ENCODE data around the gene ZNF595.
"Not testable (repeated sequence)": the region's sequence is repeated elsewhere in the genome, so short reads cannot be mapped to it uniquely, and the experiment has no call there.

Gene ZNF595

GRCh38 chr4:52804-53479, at the start of gene ZNF595:
TSS of gene ZNF595 (plus strand) at chr4:53321. CDS start at chr4:53489, 168 bp downstream.
- not testable (repeated sequence) for H3K4me1 Mint-ChIP-seq; H3K4me3 Mint-ChIP-seq; H3K27ac Mint-ChIP-seq (ENCODE audit: low read depth); H3K36me3 Mint-ChIP-seq (ENCODE audit: insufficient read depth); H3K9me3 Mint-ChIP-seq; DNase-seq (ENCODE audit: low spot score in 2 of 2); H3K27me3 Mint-ChIP-seq
- peak; percentile 88 for ATAC-seq (replicated peaks; ENCODE audit: extremely low read depth, poor library complexity, severe bottlenecking)

- ATAC-seq (replicated peaks; ENCODE audit: extremely low read depth, poor library complexity, severe bottlenecking); H3K4me1 Mint-ChIP-seq; H3K27ac Mint-ChIP-seq (ENCODE audit: low read depth); H3K27me3 Mint-ChIP-seq; H3K36me3 Mint-ChIP-seq (ENCODE audit: insufficient read depth); H3K4me3 Mint-ChIP-seq; H3K9me3 Mint-ChIP-seq; DNase-seq (ENCODE audit: low spot score in 2 of 2): not testable (repeated sequence)
Measured at GRCh38 chr4:9937-10870, 42.9 kb upstream of the ZNF595 start.

- not testable (repeated sequence) for H3K27ac Mint-ChIP-seq (ENCODE audit: low read depth); ATAC-seq (replicated peaks; ENCODE audit: extremely low read depth, poor library complexity, severe bottlenecking); H3K36me3 Mint-ChIP-seq (ENCODE audit: insufficient read depth); H3K4me3 Mint-ChIP-seq; H3K9me3 Mint-ChIP-seq; DNase-seq (ENCODE audit: low spot score in 2 of 2); H3K27me3 Mint-ChIP-seq; H3K4me1 Mint-ChIP-seq
Measured at GRCh38 chr4:11095-11815, 41.9 kb upstream of the ZNF595 start.

- H3K9me3 Mint-ChIP-seq, result not testable (repeated sequence)
Measured at GRCh38 chr4:11816-12417, 41.2 kb upstream of the ZNF595 start.

GRCh38 chr4:18128-18527, 35.0 kb upstream of the ZNF595 start:
- H3K9me3 Mint-ChIP-seq; DNase-seq (ENCODE audit: low spot score in 2 of 2); H3K4me1 Mint-ChIP-seq; ATAC-seq (replicated peaks; ENCODE audit: extremely low read depth, poor library complexity, severe bottlenecking); H3K27ac Mint-ChIP-seq (ENCODE audit: low read depth); H3K27me3 Mint-ChIP-seq; H3K36me3 Mint-ChIP-seq (ENCODE audit: insufficient read depth); H3K4me3 Mint-ChIP-seq: not testable (repeated sequence)

More at GRCh38 chr4:11816-12417, 41.2 kb upstream of the ZNF595 start:
- peak; percentile 60 for ATAC-seq (replicated peaks; ENCODE audit: extremely low read depth, poor library complexity, severe bottlenecking)
- H3K27me3 Mint-ChIP-seq; H3K36me3 Mint-ChIP-seq (ENCODE audit: insufficient read depth); H3K4me3 Mint-ChIP-seq; H3K4me1 Mint-ChIP-seq; DNase-seq (ENCODE audit: low spot score in 2 of 2); H3K27ac Mint-ChIP-seq (ENCODE audit: low read depth): not testable (repeated sequence)

GRCh38 chr4:18589-18988, 34.5 kb upstream of the ZNF595 start:
- not testable (repeated sequence) for ATAC-seq (replicated peaks; ENCODE audit: extremely low read depth, poor library complexity, severe bottlenecking); H3K27ac Mint-ChIP-seq (ENCODE audit: low read depth); H3K9me3 Mint-ChIP-seq; H3K27me3 Mint-ChIP-seq; H3K36me3 Mint-ChIP-seq (ENCODE audit: insufficient read depth); H3K4me1 Mint-ChIP-seq; DNase-seq (ENCODE audit: low spot score in 2 of 2); H3K4me3 Mint-ChIP-seq

- not testable (repeated sequence) for H3K9me3 Mint-ChIP-seq; DNase-seq (ENCODE audit: low spot score in 2 of 2); H3K36me3 Mint-ChIP-seq (ENCODE audit: insufficient read depth); H3K4me3 Mint-ChIP-seq; ATAC-seq (replicated peaks; ENCODE audit: extremely low read depth, poor library complexity, severe bottlenecking); H3K27ac Mint-ChIP-seq (ENCODE audit: low read depth); H3K27me3 Mint-ChIP-seq; H3K4me1 Mint-ChIP-seq
Measured at GRCh38 chr4:22882-23281, 30.2 kb upstream of the ZNF595 start.

- not testable (repeated sequence) for H3K27ac Mint-ChIP-seq (ENCODE audit: low read depth); H3K4me3 Mint-ChIP-seq; H3K4me1 Mint-ChIP-seq; H3K9me3 Mint-ChIP-seq; ATAC-seq (replicated peaks; ENCODE audit: extremely low read depth, poor library complexity, severe bottlenecking); H3K36me3 Mint-ChIP-seq (ENCODE audit: insufficient read depth); DNase-seq (ENCODE audit: low spot score in 2 of 2); H3K27me3 Mint-ChIP-seq
Measured at GRCh38 chr4:24359-24758, 28.8 kb upstream of the ZNF595 start.

- H3K4me3 Mint-ChIP-seq; H3K4me1 Mint-ChIP-seq; DNase-seq (ENCODE audit: low spot score in 2 of 2); H3K36me3 Mint-ChIP-seq (ENCODE audit: insufficient read depth); ATAC-seq (replicated peaks; ENCODE audit: extremely low read depth, poor library complexity, severe bottlenecking); H3K27ac Mint-ChIP-seq (ENCODE audit: low read depth); H3K9me3 Mint-ChIP-seq; H3K27me3 Mint-ChIP-seq: not testable (repeated sequence)
Measured at GRCh38 chr4:27501-27900, 25.6 kb upstream of the ZNF595 start.

GRCh38 chr4:28767-29542, 24.2 kb upstream of the ZNF595 start:
- not testable (repeated sequence) for H3K36me3 Mint-ChIP-seq (ENCODE audit: insufficient read depth)

GRCh38 chr4:33314-33713, 19.8 kb upstream of the ZNF595 start:
- not testable (repeated sequence) for H3K4me3 Mint-ChIP-seq; H3K27ac Mint-ChIP-seq (ENCODE audit: low read depth); ATAC-seq (replicated peaks; ENCODE audit: extremely low read depth, poor library complexity, severe bottlenecking); DNase-seq (ENCODE audit: low spot score in 2 of 2); H3K9me3 Mint-ChIP-seq; H3K27me3 Mint-ChIP-seq; H3K36me3 Mint-ChIP-seq (ENCODE audit: insufficient read depth); H3K4me1 Mint-ChIP-seq

More at GRCh38 chr4:28767-29542, 24.2 kb upstream of the ZNF595 start:
- not testable (repeated sequence) for H3K4me3 Mint-ChIP-seq; H3K27me3 Mint-ChIP-seq; H3K27ac Mint-ChIP-seq (ENCODE audit: low read depth); H3K4me1 Mint-ChIP-seq; DNase-seq (ENCODE audit: low spot score in 2 of 2); H3K9me3 Mint-ChIP-seq
- peak; percentile 96 for ATAC-seq (replicated peaks; ENCODE audit: extremely low read depth, poor library complexity, severe bottlenecking)

All from central memory CD8-positive, alpha-beta T cell (primary cell).